Left lung (tissue), 10 donors: ENCODE data around the gene FAM32A. TPM values are rescaled to one million over a fixed set of nuclear protein-coding genes. Genes with fewer than 3 reads are reported as not detected.

ENCODE experiments used
- ATAC-seq: fragments of 200-7000 bp; cut with Tn5 transposase; one replicate; pipeline ENCODE4 v1.9.1; 2020; ENCODE audit warnings: moderate library complexity
- DNase-seq, 4 donors: peaks; one replicate each; pipeline ENCODE4 v3.0.0-alpha.2; 2013 to 2020
- H3K27ac ChIP-seq, 2 donors: fragments of 200-600 bp; sonication (generic) in 1 of 2; one replicate each; pipeline versions ENCODE4 v1.5.0 to v1.8.0; 2020 to 2021
- H3K27me3 ChIP-seq, 2 donors: fragments of 200-600 bp; sonication (generic) in 1 of 2; one replicate each; pipeline versions ENCODE4 v1.5.0 to v1.8.0; 2020 to 2021
- H3K36me3 ChIP-seq, 2 donors: fragments of 200-600 bp; sonication (generic) in 1 of 2; one replicate each; pipeline versions ENCODE4 v1.5.0 to v1.8.0; 2020 to 2021
- H3K4me1 ChIP-seq, 2 donors: fragments of 200-600 bp; one replicate each; pipeline ENCODE4 v1.8.0; 2021
- H3K4me3 ChIP-seq, 2 donors: fragments of 200-600 bp; sonication (generic) in 1 of 2; one replicate each; pipeline versions ENCODE4 v1.5.0 to v1.8.0; 2020 to 2021; ENCODE audit warnings: mild to moderate bottlenecking in 1 of 2
- H3K9me3 ChIP-seq, 2 donors: fragments of 200-600 bp; sonication (generic) in 1 of 2; one replicate each; pipeline versions ENCODE4 v1.5.0 to v1.8.0; 2020 to 2021
- CTCF ChIP-seq, 2 donors: fragments of 200-600 bp; sonication (generic) in 1 of 2; IDR thresholded peaks; one replicate each; pipeline versions ENCODE4 v1.5.0 to v1.8.0; 2021; ENCODE audit warnings: antibody characterized with exemption in 2 of 2
- intact Hi-C, 2 donors: fragments of 100-400 bp; cut with DNase I; formaldehyde crosslinking; loops; one replicate each; pipeline versions ENCODE4 v1.11.2 to v1.14.2; 2022
- polyA plus RNA-seq, 6 donors: library from polyadenylated mRNA; unstranded; fragments of 120-200 nt; gene quantifications; one replicate each; pipeline ENCODE4 v1.2.1, GENCODE V29; 2013; ENCODE audit not compliant: insufficient read length in 6 of 6
- total RNA-seq, 2 donors: library from RNA; stranded (reverse); fragmentation: NEBNext Ultra II Directional; extraction: Animal tissue kit (Norgen Biotek cat#: 25700); gene quantifications; one replicate each; pipeline ENCODE4 v1.2.1, GENCODE V29; 2021
- donor health status: DM: no; HTN: yes; CAD: no.
- donor health status: DM: no; HTN: no; CAD: no.

Gene FAM32A
- total and polyA plus RNA-seq, 8 donors: 57.1 to 109 (median 101) TPM

DNA sequence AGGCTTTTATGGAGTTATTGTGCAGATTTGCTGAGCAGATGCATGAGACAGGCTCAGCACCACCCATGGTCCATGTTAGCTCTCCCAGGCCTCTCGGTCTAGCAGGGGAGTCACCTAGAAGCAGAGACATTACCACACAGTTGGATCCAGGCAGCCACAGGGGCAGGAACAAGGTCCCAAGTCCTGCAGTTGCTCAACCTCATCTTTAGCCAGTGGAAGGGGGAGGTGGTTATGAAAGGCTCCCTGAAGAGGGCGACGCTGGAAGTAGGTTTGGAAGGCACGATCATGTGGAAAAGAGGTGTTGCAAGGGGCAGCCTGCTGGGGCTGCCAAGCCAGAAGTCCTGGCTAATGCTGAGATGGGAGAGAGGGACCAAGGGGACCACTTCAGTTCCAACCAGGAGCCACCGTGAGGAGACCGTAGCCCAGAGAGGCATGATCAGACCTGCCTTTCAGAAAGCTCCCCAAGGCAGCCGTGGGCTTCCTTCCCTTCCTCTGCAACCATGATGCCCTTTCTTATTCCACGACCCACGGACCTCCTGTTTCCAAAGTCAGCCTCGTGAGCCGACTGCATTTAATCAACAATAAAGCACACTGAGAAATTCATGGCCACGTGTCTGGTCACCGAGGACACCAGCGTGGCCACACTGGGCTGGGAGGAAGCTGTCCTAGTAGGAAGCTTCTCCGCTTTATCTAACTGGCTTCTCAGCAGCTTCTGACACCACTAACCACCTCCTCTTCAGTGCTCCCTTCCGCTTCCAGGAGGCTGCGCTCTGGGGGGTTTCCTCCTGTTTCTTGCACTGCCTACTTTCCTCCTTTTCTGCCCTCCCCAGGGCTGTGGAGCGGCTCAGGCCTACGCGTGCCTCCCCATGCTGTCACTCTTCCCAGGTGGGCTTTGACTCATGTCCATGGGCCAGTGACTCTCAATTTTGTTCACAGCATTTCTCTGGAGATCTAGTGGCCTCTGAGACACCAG is 15.1 kb downstream of the FAM32A start:
- no peak overlapping the region for H3K4me3 ChIP-seq
- no peak for TF ChIP-seq CTCF (IDR thresholded peaks at IDR 0.05)

GRCh38 chr19:16201011-16201391 is 15.8 kb downstream of the FAM32A start:
- no peaks in the 10 kb centered on the region for H3K27me3 ChIP-seq
- H3K36me3 ChIP-seq: peaks cover 0 to 57% of the 10 kb centered on the region in 2 donors
- no peak for DNase-seq
- intact Hi-C loops: no loop called here
- H3K4me3 ChIP-seq: no peak overlapping the region
- H3K27ac ChIP-seq: peak overlapping the region in 1 of 2 donors; percentile 37
- no peaks in the 10 kb centered on the region for H3K9me3 ChIP-seq
- no peak for TF ChIP-seq CTCF (IDR thresholded peaks at IDR 0.05)
- H3K4me1 ChIP-seq: peaks cover 26 to 33% of the 10 kb centered on the region in 2 donors
- no peak for ATAC-seq

More for the DNA sequence above, 15.1 kb downstream of the FAM32A start:
- Histone ChIP-seq H3K9me3 (no peaks in the 10 kb centered on the region), H3K4me1 (peaks cover 26 to 33% of the 10 kb centered on the region in 2 donors), H3K27ac (peak overlapping the region in 1 of 2 donors; percentile 37), H3K36me3 (peaks cover 0 to 50% of the 10 kb centered on the region in 2 donors), H3K27me3 (no peaks in the 10 kb centered on the region)
- intact Hi-C loops: no loop called here
- peak; percentile 45 for ATAC-seq
- DNase-seq: peak in 1 of 4 donors; percentile 17

GRCh38 chr19:16202320-16203255 is 17.4 kb downstream of the FAM32A start:
- H3K27me3 ChIP-seq: no peaks in the 10 kb centered on the region
- H3K4me3 ChIP-seq: no peak overlapping the region
- no peak for TF ChIP-seq CTCF (IDR thresholded peaks at IDR 0.05)
- no peak for DNase-seq
- peaks cover 0 to 72% of the 10 kb centered on the region in 2 donors for H3K36me3 ChIP-seq
- no peaks in the 10 kb centered on the region for H3K9me3 ChIP-seq
- H3K27ac ChIP-seq: no peak overlapping the region
- no peak for ATAC-seq
- peaks cover 20 to 24% of the 10 kb centered on the region in 2 donors for H3K4me1 ChIP-seq
- intact Hi-C loops: no loop called here

DNA sequence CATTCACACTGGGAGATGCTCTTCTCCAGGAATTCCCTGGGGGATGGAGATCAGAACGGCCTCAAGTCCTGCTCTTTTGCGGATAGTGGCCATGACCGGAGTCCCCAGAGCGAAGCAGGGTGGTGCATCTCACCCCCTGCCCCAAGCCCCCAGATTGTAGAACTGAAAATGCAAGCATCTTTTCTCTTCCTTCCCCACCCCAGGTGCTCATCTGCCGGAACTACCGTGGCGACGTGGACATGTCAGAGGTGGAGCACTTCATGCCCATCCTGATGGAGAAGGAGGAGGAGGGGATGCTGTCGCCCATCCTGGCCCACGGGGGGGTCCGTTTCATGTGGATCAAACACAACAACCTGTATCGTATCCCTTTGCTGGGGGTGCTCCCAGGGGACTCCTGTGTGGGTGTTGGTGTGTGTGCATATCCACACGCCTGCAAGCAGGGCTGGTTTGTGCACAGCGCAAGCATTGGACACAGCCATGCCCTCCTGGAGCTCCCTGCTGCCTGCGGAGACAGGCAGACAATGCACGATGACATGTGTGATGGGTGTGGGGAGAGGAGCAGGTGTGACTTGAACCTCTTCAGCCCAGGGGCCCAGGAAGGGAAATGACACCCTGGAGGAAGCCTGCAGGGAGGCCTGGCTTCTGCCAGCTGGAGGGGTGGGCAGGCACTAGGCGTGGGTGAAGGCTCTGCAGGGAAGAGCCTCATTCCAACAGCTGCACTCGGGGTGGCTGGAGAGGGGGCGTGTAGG is 18.2 kb downstream of the FAM32A start:
- no peak for DNase-seq
- TF ChIP-seq CTCF (IDR thresholded peaks at IDR 0.05): no peak
- intact Hi-C loops: no loop called here
- Histone ChIP-seq H3K27ac (no peak overlapping the region), H3K27me3 (no peaks in the 10 kb centered on the region), H3K36me3 (peaks cover 0 to 81% of the 10 kb centered on the region in 2 donors), H3K9me3 (no peaks in the 10 kb centered on the region), H3K4me1 (peaks cover 20 to 23% of the 10 kb centered on the region in 2 donors), H3K4me3 (no peak overlapping the region)
- no peak for ATAC-seq
